CD4-positive, alpha-beta T cell treated with Interleukin-4 for 1 hour (primary cell): ENCODE data around the gene AKT1.
"Not testable (repeated sequence)": the region's sequence is repeated elsewhere in the genome, so short reads cannot be mapped to it uniquely, and the experiment has no call there.

Experiments
- DNase-seq, 2 donors: peaks; one replicate each; pipeline ENCODE4 v3.0.0-alpha.2; 2020 to 2022

The AKT1 gene

DNA sequence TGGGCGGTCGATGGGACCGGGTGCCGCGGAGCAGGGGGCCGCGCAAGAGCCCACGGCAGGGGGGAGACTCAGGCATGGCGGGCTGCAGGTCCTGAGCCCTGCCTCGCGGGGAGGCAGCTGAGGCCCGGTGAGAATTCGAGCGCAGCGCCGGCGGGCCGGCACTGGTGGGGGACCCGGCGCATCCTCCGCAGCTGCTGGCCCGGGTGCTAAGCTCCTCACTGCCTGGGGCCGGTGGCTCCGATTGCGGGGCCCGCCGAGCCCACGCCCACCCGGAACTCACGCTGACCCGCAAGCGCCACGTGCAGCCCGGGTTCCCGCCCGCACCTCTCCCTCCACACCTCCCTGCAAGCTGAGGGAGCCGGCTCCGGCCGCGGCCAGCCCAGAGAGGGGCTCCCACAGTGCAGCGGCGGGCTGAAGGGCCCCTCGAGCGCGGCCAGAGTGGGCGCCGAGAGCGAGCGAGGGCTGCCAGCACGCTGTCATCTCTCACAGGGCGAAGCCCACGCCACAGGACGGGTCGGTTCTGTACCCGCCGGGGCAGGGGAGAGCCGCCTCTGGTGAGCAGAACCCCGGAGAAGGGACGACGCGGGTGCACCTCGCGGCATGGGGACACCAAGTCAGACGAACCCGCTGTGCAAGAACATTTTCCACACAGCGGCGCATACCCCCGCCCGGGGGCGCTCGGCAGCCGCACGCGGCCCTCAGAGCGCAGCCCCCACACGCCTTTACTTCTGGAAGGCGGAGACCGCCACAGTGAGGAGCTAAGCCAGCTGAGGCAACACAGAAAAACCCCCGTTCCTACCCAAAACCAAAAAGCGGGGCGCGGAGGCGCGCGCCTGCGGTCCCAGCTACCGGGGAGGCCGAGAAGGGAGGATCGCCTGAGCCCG lies 43.8 kb downstream of the AKT1 start:
- no peak for DNase-seq

DNA sequence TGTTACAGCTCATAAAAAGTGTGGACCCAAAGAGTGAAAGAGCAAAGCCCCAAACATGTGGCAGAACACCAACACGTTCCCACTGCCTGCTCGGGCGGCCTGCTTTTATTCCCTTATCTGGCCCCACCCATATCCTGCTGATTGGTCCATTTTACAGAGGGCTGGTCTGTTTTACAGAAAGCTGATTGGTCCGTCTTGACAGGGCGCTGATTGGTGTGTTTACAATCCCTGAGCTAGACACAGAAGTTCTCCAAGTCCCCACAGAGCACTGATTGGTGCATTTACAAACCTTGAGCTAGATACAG lies 44.8 kb downstream of the AKT1 start:
- DNase-seq = not testable (repeated sequence)

DNA sequence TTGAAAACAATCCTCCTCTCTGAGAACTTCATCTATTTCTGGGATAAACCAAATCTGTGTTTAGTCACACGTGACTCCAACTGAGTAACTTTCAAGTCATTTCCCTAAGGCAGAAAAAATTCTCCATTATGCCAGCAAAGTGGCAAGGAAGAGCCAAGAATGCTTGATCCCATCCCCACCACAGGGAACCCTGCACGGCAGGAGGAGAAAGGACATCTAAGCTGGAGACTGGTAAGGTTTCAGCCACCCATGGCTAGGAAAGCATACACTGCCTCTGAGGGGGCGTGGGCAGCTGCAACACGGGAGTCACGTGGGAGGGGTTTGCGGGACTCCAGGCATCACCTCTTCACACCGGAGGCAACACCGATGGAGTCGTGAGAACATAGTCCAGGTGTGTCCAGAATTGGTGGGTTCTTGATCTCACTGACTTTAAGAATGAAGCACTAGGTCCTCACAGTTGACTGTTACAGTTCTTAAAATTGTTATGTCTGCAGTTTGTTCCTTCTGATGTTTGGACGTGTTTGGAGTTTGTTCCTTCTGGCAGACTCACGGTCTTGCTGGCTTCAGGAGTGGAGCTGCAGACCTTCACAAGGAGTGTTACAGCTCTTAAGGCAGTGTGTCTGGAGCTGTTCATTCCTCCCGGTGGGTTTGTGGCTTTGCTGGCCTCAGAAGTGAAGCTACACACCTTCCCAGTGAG lies 45.3 kb downstream of the AKT1 start:
- no peak for DNase-seq

DNA sequence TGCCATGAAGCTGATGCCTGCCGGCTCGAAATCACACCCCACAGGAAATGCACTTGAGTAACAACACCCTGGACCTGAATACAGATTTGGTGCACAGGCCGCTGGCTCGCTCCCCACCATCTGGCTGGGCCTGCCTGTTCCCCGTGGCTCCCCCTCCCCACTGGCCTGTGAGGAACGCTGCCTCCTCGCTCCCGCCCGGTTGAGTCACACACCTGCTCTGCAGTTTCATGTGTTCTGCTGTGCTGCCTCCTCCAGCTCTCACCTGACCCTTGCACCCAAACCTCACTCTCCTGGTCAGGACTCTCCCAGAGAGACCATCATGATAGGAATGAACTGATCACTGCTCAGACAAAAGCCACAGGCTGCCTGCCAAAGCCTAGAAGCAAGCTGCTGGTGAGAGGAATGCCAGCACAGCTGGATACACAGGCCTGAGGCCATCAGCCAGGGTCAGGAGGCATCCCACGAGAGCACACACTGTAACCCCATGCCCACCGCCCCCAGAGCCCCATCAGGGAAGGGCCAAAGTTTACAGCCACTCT lies 46.4 kb downstream of the AKT1 start:
- no peak for DNase-seq

DNA sequence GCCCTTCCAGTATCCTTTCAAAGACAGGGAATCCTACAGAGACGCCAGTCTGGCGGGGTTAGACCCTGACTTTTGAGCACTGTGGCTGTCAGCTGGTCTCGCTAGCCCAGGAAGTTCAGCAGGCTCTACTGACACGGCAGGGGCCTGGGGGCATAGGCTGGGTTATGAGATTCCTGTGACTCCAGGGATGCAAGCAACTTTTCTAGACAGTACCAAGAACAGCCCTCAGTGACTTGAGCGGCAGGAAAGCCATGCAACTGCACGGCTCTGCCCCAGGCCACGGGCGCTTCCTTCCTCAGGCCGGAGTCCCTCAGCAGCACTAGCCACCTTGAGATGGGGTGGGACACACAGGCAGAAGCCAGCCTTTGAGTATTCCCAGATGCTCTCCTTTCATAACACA lies 47.7 kb downstream of the AKT1 start:
- DNase-seq = no peak

DNA sequence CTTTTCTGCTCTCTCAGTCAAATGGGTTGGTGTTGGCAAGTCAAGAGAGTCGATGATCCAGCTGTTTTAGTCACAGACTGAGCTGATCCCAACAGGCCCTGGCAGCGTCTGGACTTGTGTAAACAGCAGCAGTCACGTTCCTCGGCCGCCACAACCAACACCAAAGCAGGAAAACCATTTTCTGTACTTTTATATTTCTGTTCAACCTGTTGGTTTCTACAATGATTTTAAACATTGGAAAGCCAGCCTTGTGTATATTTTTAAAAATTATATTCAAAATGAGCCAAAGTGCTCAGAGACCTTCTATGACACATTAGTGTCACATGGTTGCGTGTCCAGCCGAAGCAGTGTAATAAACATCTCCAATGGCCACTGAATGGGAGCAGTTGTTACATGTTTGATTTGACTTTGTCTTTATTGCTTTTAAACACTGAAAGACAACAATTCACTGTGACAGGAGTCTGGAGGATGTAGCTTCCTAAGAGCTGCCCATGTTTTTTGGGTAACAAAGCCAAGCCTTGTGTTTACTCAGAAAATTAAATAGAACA lies 48.5 kb downstream of the AKT1 start:
- DNase-seq = no peak

DNA sequence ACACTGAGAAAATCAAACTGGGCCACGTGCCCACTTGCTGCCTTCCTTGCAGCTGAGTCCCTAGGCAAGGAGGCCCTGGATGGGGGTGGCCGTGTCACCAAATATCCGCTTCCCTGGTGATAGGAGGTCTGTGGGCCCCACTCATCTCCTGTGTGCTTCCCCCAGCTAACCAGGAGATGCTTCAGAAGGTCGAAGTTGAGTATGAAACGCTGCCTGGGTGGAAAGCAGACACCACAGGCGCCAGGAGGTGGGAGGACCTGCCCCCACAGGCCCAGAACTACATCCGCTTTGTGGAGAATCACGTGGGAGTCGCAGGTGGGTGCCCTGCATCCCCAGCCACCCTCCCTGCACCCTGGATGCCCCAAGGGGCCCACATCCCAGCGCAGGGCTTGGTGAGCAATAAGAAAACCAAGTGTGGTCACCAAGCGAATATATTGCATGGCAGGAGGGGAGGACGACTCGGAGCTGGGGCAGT lies 49.4 kb downstream of the AKT1 start:
- no peak for DNase-seq

DNA sequence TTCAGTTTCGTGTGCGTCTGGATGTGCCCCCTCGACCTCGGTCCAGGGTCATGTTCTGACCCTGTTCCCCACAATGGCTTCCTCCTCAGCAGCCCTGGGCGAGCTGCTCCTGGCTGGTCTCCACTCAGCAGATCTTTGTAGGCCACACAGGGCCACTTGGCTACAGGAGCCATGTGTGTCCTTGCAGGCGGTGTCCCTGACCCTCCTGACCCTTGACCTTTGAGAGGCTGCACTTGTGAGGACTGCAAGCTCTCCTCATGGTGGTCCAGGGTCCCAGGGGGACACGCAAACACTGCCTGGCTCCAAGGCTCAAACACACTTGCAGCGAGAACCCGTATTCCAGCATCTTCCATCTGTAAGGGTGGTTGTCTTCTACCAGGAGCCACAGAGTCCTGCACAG lies 50.1 kb downstream of the AKT1 start:
- no peak for DNase-seq

DNA sequence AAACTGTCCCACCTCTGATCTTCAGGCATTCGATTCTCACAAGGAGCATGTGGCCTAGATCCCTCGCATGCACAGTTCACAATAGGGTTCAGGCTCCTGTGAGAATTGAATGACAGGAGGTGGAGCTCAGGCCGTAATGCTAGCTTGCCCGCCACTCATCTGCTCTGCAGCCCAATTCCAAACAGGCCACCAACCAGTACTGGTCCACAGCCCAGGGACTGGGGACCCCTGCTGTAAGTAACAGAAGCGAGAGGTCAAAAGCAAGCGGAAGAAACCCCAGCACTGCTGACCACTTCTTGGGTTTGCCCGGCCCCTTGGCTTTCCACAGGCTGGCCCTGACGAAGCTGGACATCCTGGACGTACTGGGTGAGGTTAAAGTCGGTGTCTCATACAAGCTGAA lies 51.1 kb downstream of the AKT1 start:
- no peak for DNase-seq

DNA sequence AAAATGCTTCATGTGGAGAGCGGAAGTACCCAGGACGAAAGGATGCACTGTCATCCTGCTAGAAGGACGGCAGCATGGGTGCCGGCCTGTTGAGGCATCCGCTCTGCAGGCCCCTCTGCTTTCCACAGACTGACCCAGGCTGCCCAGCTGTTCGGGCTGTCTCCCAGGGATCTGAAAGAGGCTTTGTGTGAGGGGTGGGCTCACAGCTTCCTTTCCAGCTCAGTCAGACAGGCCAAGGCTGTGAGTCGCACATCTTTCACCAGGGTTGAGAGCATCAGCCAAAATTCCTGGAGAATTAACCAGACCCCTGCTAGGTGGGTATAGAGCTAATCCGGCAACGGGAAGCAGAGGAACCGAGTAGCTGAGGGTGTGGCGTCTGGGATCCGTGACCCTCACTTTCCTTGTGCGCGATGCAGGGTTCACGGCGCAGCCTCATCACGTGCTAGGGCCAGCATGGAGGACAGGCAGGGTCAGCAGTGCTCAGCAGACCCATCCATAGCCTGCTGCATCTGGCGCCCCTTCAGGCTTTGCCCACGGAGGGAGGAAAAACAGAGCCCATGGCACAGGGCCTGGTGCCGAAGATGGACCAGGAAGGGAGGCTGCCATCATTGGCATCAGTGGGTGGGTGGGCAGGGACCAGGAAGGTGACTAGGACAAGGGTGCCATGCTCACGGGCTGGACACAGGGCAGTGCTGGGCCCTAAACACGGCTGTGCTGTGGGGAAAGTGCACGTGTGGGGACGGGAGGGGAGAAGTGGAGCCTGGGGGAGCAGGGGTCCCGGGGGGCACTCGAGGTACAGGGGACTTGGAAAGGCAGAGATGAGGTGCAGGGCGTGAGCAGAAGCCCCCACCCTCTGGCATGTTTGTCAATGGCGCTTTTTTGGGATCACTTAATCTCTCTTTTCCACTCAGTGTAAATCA lies 51.8 kb downstream of the AKT1 start:
- DNase-seq = no peak

DNA sequence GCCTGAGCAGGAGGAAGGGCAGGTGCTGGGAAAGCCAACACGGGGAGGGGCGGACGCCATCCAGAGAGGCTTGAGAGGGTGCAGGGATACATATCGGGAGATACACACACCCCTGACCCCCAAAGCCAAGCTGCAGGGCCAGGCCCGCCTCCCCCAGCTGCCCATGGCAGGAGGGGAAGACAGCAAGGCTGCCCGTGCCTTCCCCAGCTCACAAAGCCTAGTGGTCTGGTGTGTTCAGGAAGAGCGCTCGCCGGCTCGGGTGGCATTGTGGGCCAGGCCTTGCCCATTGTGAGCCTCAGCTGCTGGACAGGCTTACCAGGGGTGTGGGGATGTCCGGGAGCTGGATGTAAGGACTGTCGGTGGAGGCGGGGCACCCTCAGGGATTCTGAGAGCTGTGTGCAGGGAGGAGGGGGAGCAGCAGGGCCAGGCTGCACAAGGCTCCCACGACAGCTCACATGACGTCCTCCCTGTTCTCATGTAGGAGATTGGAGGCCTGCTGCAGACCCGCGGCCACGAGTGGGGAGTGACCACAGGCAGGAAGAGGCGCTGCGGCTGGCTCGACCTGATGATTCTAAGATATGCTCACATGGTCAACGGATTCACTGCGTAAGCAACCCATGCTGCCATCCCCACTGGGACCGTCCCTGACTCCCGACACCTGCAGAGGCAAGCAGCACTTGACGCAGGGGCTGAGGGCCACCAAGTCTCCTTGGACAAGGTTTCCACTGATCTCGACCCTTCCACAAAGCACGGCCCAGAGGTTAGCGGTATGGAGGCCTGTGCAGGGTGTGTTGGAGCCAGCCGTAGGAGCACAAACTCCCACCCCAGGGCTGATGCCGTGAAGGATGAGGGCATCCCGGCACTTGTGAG lies 52.7 kb downstream of the AKT1 start:
- DNase-seq = no peak

DNA sequence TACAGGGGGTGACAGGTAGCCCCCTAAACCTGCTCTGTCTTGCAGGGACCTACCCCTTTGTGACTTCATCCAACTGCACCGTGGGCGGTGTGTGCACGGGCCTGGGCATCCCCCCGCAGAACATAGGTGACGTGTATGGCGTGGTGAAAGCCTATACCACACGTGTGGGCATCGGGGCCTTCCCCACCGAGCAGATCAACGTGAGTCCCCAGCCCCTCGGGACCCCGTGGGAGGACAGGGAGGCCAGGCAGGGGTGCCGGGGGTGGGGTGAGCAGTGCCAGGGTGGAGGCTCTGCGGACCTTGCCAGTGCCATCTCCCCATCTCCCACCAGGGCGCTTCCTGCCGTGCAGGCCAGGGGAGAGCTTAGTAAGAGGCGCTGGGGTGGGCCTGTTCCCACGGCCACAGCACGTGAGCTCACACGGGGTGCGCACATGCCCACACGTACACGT lies 53.7 kb downstream of the AKT1 start:
- DNase-seq = no peak

DNA sequence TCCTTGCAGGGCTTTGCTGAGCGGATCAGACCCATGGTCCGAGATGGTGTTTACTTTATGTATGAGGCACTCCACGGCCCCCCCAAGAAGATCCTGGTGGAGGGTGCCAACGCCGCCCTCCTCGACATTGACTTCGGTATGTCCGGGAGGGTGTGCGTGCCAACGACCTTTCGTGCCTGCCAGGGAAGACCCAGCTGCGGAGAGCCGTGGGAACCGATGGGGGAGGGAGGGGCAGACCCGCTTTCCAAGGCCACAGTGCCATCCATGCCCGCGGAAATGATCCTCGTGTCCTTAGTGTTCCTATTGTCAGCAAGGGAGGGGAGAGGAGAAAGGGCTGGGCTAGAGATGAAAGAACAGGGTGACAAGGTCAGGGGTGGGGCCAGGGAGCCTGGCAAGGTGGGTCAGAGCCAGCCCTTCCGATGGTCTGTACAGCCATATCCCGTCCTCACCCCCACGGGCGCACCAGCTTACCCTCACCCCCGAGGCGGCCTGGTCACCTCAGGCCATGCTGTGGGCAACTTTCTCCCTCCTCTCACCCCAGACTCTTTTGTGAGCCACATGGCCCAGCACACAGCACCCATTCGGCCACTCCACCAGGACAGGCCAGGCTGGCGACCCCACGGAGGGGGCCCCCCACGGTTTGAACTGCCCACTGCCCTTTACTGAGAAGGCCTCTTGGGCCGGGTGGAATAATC lies 54.3 kb downstream of the AKT1 start:
- no peak for DNase-seq

DNA sequence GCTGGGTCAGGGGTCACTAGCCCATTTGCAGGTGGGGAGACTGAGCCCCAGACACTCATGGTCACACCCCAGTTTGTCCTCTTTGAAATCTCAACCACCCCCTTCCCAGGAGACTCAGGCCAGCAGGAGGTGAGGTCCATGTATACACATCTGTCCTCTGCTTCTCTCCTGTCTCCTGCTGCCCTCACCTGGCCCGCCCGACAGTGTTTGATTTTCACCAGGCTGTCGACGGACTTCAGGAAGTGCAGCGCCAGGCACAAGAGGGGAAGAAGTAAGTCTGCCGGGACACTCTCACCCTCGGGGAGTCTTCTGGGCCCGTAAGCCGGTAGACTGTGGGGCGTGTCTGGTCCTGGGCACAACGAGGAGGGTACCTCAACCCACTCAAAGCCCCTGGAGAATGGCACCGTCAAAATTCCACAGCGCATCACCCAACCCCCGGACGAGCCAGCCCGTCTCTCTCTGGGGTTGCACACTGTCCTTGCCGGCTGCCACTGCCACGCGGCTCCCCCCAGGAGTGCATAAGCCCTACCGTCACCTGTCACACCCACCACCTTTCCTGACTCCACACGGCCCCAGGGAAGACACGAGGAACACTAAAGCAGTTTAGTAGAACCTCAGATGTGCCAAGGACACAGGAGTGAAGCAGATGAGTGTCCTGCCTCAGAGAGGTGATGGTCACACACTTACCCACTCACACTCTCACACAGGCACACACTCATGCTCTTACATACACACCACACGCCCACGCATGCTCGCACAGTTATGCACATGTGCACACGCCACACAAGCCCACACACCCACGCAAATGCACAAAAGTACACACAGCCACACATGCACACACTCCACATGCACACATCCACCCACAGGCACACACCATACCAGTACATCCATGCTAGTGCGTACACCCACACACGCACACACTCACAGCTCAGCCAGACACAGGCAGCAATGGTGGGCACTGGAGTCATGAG lies 55.7 kb downstream of the AKT1 start:
- no peak for DNase-seq

DNA sequence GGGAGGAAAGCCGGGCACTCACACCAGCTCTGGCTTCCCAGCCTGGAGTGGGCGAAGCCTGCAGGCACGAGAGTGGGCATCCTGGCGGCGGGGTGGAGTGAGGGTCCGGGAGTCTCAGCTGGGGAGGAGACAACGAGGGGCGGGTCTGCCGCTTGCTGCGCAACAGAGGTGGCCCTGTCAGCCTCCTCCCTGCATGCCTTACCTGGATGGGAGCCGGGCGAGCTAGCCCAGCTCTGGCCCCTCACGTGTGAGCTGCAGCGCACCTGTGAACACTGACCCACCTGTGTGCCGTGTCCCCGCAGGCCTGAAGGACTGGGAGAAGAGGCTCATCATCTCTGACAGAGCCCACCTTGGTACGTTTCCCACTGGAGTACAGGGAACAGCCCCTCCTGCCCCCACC lies 56.5 kb downstream of the AKT1 start:
- no peak for DNase-seq

DNA sequence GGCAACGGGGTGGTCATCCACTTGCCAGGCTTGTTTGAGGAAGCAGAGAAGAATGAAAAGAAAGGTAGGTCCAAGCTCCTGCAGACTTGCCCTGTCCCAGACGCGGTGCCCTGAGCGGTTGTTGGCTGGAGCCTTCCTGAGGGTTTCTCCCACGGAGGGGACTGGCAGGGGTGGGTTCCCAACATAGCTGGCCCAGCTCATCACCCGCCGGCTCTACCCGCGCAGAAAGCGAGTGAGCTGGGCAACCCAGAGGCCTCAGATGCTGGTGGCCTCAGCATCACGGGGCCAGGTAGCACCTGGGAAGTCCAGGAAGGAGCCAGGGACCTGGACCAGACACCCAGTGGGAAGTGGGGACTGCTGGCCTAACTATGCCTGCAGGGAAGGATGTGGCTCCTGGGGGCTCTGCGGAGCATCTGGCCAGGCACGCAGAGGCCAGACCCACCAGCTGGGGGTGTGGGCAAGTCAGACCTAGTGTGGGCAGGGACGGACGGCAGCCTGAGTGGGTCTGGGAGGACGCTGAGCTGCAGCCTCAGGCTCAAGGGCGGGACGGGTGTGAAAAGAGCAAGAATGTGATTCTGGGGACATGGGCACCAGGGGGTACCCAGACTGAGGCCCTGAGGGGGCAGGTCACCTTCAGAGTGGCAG lies 57.1 kb downstream of the AKT1 start:
- DNase-seq = no peak

DNA sequence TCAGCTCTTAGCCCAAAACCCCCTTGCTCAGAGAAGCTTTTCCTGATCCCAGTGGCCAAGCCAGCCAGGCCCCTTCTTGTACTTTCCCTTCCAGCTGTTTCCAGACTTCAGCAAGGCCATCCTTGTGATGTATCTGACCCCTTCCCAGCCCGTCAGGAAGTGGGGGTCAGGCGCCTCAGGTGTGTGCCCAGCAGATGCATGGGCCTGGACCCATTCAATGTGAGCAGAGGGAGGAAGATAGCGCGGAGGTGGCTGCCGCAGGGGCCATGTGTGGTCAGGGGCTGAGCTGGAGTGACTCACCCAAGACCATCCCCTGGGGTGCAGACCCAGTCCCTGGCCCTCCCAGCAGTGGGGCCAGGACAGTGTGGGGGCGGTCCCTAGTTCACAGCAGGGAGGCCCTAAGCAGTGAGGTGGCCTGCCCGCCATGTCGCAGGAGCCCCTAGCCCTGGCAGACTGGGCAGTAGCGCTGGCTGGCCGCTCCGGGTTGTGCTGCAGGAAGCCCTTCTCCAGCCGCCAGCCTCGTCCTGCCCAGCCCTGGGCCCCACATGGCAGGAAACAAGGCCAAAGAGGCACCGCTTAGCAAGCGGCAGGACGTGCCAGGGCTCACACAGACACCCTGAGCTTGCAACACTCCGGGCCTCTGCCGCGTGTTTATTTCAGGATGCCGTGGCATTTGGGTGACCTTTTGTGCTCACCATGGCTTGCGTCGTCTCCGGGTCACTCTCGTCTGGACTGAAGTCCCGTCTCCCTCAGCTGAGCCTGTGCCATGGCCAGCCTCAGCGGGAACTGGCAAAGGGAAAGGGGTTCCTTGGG lies 59.5 kb downstream of the AKT1 start:
- peak in 1 of 2 donors; percentile 43 for DNase-seq
